HG02588 (cell line): Measurements from ENCODE around the gene CCNB3.
"Not testable (repeated sequence)": the region's sequence is repeated elsewhere in the genome, so short reads cannot be mapped to it uniquely, and the experiment has no call there.

ENCODE experiments used
- ATAC-seq: cut with Tn5 transposase; IDR thresholded peaks from one replicate; pipeline ENCODE4 v1.9.1; 2021; ENCODE audit warnings: mild to moderate bottlenecking, moderate library complexity; ENCODE audit not compliant: unreplicated experiment

Gene CCNB3

GRCh38 chrX:50204364-50204899 is at the start of gene CCNB3:
TSS of gene CCNB3 (plus strand) at chrX:50204765. CDS start at chrX:50285164, 80,399 bp downstream.
- peak; percentile 95 for ATAC-seq

- ATAC-seq: no peak
Measured at GRCh38 chrX:50157545-50158135, 46.9 kb upstream of the CCNB3 start.

- no peak for ATAC-seq
Measured at GRCh38 chrX:50158593-50158992, 46.0 kb upstream of the CCNB3 start.

- ATAC-seq: no peak
Measured at GRCh38 chrX:50161127-50161526, 43.4 kb upstream of the CCNB3 start.

- ATAC-seq: no peak
Measured at GRCh38 chrX:50165727-50166126, 38.8 kb upstream of the CCNB3 start.

- no peak for ATAC-seq
Measured at GRCh38 chrX:50167366-50167765, 37.2 kb upstream of the CCNB3 start.

GRCh38 chrX:50168241-50168687 is 36.3 kb upstream of the CCNB3 start:
- ATAC-seq: peak; percentile 50

GRCh38 chrX:50169717-50170116 is 34.8 kb upstream of the CCNB3 start:
- no peak for ATAC-seq

- no peak for ATAC-seq
Measured at GRCh38 chrX:50180073-50180940, 24.3 kb upstream of the CCNB3 start.

GRCh38 chrX:50183891-50184290 is 20.7 kb upstream of the CCNB3 start:
- ATAC-seq: no peak

GRCh38 chrX:50188859-50189600 is 15.5 kb upstream of the CCNB3 start:
- no peak for ATAC-seq

- no peak for ATAC-seq
Measured at GRCh38 chrX:50198348-50198747, 6.2 kb upstream of the CCNB3 start.

GRCh38 chrX:50200907-50201306 is 3.7 kb upstream of the CCNB3 start, which contains the start of gene AKAP4:
TSS of gene AKAP4 (minus strand) at chrX:50201007. CDS start at chrX:50200889, 118 bp downstream.
- ATAC-seq: no peak

- ATAC-seq: no peak
Measured at GRCh38 chrX:50202539-50202938, 2.0 kb upstream of the CCNB3 start.

- ATAC-seq: no peak
Measured at GRCh38 chrX:50206753-50207152, 2.2 kb downstream of the CCNB3 start.

GRCh38 chrX:50211510-50211909 is 6.9 kb downstream of the CCNB3 start:
- no peak for ATAC-seq

- no peak for ATAC-seq
Measured at GRCh38 chrX:50281253-50281652, 76.7 kb downstream of the CCNB3 start.

GRCh38 chrX:50327235-50327634 is 122.7 kb downstream of the CCNB3 start:
- no peak for ATAC-seq

GRCh38 chrX:50332668-50333067 is 128.1 kb downstream of the CCNB3 start:
- ATAC-seq: not testable (repeated sequence)

GRCh38 chrX:50333308-50333707 is 128.7 kb downstream of the CCNB3 start:
- no peak for ATAC-seq

GRCh38 chrX:50343917-50344316 is 139.4 kb downstream of the CCNB3 start:
- no peak for ATAC-seq
